Ramos (cell line): ENCODE measurements around the gene PFKL.
"Not testable (repeated sequence)": the region's sequence is repeated elsewhere in the genome, so short reads cannot be mapped to it uniquely, and the experiment has no call there.

ENCODE experiments used
- in situ Hi-C: fragments of 300-500 bp; cut with MboI; formaldehyde crosslinking; loops from one replicate; pipeline ENCODE4 v1.14.3; 2022; ENCODE audit warnings: low sequenced_read_pairs; ENCODE audit not compliant: unreplicated experiment

PFKL gene

DNA sequence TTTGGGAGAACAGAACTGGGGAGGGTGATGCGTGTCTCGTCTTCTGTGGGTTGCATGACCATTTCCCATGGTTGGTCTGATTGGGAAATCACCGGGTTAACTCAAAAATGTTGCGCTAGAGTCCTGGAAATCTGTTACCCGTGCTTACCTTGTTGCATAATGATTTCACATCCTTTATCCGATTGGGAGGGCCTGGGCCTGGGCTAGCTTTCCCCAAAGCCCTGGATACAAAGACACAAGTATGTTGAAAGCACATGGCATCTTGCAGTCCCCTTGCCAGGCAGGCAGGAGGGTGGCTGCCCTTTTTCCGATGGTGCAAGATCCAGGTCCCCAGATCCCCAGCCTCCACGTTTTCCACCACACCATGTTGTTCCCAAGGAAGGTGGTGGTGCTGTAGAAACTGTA is 54.1 kb downstream of the PFKL start:
- in situ Hi-C loops = no loop called here

DNA sequence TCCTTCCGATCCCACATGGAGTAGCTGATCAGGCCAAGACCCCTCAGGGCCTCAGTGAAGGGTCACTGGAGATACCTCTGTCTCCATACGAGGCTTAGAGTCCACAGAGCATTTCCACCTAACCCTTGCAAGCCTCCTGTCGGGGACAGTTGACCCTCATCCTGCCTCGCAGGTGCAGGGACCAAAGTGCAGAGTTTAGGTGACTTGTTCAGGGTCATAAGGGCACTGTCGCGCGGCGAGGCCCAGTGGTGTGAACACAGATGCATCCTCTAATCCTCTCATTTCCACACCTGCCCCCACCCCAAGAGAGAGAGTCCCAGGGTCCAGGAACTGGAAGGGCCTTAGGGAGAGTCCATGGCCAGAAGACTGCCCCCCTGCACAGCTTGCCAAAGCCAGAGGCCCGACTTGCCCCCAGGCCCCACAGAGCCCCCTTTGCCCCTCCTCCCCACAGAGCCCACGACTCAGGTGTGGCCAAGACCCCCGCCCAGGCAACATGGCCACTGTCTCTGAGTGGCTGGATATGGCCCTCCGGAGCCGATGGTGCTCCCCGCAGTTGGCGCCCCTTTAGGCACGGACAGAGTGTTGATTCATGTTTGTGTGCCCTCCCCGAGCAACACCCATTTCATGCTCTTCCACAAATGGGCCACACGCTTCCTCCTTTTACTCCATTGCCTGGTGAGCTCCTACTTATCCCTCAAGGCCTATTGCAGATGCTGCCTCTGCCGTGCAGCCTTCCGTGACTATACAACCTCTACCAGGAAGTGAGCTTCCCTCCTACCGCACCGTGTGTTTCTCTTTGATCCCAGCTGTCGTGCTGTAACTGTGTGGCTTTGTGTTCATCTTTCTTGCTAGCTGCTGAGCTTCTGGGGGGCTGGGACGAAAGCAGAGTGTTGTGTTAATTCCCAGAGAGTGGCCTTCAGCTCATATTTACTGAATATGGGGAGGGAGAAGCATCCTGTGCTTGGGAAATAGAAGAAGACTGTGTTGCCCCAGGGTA is 55.2 kb downstream of the PFKL start:
- in situ Hi-C loops = no loop called here

DNA sequence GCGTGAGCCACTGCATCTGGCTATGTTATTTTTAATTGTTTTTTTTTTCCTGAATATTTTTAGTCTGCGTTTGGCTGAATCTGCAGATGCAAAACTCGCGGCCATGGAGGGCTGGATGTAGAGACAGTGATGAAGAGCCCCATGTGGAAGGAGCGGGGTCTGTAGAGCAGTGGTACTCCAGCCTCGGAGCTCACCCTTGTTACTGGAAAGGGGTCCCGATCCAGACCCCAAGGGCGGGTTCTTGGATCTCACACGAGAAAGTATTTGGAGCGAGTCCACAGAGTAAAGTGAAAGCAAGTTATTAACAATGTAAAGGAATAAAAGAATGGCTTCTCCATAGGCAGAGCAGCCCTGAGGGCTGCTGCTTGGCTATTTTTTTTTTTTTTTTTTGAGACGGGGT is 56.3 kb downstream of the PFKL start:
- in situ Hi-C loops = no loop called here

DNA sequence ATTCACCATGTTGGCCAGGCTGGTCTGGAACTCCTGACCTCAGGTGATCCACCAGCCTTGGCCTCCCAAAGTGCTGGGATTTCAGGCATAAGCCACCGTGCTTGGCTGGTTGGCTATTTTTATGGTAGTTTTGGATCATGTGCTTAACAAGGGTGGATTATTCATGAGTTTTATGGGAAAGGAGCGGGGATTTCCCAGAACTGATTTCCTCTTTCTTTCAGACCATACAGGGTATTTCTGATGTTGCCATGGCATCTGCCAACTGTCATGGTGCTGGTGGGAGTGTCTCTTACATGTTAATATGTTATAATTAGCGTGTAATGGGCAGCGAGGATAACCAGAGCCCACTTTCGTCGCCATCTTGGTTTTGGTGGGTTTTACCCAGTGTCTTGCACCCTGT is 56.8 kb downstream of the PFKL start:
- in situ Hi-C loops = no loop called here

DNA sequence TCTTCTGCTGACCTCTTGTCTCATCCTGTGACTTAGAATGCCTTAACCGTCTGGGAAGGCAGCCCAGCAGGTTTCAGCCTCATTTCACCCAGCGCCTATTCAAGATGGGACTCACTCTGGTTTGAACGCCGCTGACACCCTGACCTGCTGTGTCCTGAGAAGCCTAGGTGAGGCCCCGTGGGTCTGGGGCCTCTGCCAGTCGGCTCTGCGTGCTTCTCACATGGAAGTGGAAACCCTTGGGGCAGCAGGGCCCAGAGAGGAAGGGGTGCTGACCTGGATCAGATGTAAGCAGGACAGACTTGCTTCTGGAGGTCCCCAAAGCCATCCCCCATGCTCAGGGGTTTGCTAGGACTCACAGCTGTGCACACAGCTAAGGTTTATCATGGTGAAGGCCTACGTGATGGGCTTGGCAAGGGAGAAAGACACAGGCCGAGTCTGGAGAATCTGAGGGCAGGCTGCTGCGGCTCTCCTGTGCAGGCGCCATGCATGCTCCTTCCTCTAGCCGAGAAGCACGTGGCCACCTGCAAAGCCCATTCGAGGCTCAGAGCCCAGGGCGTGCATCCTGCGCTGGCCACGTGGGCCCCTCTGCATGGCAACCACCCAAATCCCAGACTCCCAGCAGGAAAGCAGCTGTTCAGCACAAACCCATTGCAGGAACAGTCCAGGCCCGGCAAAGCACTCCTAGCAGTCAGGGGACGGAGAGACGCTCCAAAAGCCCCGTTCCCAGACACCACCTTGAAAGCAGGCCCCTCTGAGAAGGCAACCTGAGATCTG is 57.4 kb downstream of the PFKL start:
- in situ Hi-C loops = no loop called here

DNA sequence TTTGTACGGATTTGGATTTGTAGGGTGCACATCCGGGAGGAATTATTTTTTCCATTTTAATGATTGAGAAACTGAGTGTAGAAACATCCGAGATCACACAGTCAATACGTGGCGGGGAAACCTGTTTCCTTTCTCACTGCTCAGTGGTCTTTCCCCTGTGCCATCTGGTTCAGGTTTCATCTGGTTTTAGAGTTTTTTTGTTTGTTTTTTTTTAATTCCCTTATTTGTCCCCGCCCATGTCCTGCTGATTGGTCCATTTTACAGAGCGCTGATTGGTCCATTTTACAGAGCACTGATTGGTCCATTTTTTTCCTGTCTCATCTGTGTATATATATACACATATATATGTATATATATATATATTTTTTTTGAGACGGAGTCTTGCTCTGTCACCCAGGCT is 59.5 kb downstream of the PFKL start:
- in situ Hi-C loops = no loop called here

DNA sequence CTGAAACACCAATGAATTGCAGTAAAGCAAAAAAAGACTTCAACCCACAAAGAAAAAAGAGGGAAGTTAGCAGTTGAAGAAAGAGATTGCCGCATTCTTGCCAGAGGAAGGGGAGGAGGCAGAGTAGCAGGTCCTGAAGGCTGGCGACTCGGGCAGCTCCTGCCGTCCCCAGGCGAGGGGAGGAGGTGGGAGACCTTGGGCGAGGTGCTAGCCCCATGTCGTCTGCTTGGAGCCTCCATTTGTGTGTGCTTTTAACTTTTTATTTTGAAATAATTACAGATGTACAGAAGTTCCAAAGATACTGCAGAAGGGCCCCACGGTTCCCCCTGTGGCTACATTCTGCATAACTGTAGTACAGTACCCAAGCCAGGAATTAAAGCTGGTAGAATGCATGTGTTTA is 60.3 kb downstream of the PFKL start:
- in situ Hi-C loops = no loop called here

DNA sequence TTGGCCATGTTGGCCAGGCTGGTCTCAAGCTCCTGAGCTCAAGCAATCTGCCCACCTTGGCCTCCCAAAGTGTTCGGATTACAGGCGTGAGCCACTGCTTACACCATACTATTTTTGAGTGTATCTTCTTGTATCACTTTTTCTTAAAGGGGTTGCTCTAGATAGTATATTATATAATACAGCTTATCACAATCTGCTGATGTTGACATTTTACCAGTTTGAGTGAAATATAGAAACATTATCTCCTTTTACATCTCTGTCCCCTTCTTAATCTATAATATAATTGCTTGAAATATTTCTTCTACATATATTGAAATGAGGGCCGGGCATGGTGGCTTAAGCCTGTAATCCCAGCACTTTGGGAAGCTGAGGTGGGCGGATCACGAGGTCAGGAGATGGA is 62.0 kb downstream of the PFKL start:
- in situ Hi-C loops = not testable (repeated sequence)

DNA sequence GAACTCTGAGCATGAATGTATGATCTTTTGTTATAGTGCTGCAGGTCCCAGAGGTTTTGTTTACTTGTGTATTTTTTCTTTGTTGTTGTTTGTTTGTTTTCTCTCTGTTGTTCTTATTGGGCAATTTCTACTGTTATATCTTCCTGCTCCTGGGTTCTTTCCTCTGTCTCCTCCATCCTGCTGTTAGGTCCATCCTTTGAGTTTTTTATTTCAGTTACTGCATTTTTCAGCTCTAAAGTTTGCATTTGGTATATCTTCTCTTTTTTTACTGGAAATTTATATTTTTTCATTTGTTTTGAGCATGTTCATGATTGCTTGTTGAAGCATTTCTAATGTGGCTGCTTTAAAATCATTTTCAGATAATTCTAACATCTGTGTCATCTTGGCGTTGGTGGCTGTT is 63.4 kb downstream of the PFKL start:
- in situ Hi-C loops = no loop called here

DNA sequence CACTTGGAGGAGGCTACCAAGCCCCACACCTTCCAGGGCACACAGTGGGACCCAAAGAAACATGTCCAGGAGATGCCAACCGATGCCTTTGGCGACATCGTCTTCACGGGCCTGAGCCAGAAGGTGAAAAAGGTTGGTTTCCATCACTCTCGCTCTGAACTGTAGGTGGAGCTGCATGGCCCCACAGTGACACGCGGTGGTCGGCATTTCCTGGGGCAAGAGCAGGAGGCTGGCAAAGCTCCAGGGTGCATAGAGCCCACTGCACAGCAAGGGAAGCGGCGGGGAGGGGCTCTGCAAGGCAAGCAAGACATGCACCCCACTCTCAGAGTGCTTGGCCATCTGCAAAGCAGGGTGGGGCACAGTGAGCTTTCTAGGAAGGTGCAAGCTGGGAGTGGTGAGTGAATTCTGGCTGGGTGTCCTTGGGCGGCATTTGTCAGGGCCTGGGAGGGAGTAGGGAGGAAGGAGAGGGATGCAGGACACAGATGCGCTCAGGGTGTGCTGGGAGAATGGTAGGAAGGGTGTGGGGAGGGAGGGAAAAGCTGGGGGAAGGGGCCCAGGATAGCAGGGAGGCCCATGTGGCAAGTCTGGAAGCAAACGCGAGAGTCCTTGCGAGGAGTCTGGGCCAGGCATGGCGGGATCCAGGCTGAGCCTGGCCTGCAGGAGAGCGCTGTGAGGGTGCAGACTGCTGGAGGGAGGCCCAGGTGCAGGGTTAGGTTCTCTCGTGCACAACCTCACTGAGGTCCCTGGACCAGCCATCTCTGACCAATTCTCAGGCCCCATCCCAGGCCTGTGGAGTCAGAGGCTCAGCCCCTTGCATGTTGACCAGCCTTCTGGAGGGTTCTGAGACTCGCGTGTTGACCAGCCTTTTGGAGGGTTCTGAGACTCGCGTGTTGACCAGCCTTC is 64.5 kb downstream of the PFKL start:
- in situ Hi-C loops = no loop called here

DNA sequence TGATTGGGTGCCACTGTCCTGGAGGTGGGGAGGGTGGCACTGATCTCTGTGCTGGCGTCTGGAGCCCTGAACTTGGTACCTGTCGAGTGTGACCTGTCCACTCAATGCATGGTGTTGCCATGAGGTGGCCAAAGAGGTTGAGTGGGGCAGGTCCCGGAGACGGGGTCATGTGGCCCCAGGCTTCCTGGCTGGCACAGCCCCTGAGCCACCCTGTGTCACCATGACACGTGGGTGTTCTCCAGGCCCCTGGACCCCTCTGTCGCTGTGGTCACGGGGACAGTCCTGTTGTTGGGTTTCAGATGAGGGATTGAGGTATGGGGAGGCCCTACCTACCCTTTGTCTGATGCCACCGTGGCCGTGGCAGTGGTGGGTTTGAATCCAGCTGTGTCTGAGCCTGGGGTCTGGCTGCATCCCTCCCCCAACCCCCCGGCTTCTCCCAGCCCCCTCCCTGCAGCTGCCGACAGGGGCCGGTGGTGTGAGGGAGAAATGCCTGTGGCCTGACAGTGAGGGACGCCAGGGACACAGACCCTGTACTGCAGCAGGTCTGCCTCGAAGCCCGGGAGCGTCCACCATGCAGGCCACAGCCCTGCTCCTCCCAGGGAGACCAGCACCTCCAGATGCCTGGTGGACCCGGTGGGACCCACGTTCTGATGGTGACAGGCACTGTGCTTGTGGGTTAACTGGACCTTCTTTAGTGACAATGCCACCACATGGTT is 65.6 kb downstream of the PFKL start:
- in situ Hi-C loops = no loop called here

DNA sequence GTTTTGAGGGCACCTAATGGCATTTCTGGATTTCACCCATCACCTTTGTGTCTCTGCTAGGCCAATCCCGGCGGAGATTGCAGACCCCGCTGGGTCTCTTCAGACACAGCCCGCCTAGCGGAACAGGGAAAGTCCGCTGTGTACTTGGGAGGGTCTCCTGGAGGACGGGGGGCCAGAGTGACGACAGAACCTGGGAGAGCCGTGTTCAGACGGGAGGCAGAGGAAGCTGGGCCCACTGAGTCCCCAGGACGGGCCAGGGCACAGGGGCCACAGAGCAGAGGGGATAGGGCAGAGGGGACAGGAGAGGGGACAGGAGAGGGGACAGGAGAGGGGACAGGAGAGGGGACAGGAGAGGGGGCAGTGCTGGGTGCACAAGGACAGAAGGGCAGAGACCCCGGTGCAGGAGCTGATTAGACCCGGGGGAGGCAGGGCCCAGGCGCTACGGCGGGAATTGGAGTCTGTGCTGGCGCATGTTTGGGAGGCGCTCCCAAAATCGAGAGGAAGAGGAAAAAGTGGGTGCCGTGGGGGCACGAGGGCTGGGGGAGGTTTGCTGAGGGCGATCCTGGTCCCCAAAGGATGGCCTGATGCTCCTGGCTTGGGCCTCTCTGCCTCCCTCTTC is 66.2 kb downstream of the PFKL start:
- in situ Hi-C loops = no loop called here

DNA sequence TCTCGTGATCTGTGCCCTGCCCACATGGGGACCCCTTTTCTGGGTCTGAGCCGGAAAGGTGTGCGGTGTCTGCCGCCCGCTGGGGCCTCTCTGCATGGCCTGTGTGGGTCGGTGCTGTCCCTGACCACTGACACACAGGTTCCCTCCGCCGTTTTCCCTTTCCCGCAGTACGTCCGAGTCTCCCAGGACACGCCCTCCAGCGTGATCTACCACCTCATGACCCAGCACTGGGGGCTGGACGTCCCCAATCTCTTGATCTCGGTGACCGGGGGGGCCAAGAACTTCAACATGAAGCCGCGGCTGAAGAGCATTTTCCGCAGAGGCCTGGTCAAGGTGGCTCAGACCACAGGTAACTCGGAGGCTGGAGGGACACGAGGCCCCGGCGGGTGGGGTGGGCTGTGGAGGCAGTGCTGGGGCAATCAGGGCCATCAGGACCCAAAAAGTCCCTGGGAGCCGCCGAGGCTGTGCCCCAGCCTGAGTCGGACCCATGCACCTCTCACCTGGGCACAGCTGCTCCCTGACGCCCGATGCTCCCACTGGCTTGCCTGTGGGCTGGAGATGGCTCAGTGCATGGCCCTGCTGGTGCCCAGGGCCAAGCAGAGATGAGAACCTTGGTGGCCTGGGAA is 66.8 kb downstream of the PFKL start:
- in situ Hi-C loops = no loop called here

DNA sequence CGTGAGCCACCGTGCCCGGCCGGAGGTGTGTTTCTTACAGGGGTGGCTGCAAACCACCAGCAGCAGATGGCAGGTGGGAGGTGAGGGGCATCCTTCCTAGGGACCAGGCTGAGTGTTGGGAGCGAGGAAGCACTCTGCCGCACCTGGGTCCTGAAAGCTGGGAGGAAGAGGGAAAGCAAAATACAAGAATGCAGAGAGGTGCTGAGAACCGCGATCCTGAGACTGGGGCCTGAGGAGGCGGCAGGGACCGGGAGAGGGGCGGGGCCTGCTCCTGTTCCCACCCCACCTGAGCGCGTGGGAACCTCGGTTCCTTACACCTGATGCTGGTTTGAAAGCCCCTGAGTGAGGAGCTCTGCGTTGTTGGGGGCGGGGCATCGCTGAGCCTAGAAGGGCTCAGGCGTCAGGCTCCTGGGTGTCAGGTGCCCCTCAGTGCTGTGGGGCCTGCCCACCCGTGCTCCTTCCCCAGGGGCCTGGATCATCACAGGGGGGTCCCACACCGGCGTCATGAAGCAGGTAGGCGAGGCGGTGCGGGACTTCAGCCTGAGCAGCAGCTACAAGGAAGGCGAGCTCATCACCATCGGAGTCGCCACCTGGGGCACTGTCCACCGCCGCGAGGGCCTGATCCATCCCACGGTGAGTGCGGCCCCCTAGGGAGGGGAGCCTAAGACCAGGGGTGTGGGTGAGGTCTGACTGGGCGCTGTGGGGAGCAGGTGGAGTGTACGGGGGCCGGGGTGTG is 69.0 kb downstream of the PFKL start:
- in situ Hi-C loops = no loop called here

DNA sequence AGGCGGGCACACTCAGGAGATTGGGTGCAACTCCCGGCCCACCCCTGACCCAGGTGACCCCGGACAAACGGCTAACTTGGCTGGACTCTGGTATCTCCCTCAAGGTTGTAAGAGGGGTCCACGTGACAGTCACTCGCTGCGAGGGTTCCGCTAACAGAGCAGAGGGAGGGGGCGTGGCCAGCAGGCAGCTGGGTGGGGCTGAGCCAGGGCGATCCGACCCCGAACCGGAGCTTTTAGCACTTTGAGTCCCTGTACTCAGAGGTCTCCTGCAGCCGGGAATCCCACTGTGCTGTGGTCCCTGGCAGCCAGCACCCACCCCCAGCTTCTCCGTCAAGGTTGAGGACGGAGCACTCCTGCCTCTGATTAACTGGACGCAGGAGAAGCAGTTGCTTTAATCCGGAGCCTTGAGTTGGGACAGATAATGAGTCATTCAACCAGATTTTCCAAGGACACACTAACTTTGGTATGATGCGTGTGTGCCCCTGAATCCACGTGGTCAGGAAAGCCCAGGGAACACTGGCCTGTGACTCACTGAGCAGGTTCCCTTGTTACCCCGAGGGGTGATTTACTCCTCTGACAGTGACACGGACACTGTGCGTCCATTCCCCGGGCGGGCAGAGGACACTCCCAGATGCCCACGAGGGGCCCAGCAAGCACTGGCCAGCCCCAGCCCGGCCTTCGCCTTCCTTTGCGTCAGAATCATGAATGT is 70.3 kb downstream of the PFKL start:
- in situ Hi-C loops = no loop called here

DNA sequence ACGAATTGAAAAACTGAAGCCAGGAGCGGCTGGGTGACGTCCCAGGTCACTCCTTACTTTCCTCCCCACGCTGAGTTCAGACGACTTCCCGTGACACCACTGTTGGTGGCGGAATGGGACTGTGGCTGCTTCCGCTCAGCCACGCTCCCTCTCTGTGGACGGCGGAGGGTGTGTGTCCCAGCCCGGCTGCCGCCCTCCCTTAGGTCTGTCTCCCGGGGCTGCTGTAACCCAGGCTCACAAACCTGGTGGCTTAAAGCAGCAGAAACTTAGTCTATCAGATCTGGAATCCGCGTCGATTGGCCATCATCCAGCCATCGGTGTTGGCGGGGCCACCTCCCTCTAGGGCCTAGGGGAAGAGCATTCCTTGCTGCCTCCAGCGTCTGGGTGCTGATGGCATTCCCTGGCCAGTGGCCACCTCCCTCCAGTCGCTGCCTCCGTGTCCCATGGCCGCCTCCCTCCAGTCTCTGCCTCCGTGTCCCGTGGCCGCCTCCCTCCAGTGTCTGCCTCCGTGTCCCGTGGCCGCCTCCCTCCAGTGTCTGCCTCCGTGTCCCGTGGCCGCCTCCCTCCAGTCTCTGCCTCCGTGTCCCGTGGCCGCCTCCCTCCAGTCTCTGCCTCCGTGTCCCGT is 71.0 kb downstream of the PFKL start:
- in situ Hi-C loops = no loop called here

DNA sequence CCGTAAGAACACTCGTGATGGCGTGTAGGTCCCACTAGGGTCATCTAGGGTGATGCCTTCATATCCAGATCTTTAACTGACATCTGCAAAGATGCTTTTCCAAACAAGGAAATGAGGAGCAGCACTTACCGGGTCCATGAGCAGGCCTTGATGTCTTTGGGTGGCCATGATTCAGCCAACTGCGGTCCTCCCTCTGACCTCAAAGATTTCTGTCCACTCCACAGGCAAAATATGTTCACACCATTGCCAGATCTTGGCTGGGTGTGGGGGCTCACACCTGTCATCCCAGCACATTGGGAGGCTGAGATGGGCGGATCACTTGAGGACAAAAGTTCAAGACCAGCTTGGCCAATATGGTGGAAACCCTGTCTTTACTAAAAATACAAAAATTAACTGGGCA is 71.7 kb downstream of the PFKL start:
- in situ Hi-C loops = no loop called here
